T-helper 1 cell treated with Interleukin-12 subunit alpha and Interleukin-12 subunit beta and Interleukin-4 antibody, amounts not matched to agents 30 μg/mL and 1 μg/mL, for 36 hours (primary cell): ENCODE data around the gene CBX2.
"Not testable (repeated sequence)": the region's sequence is repeated elsewhere in the genome, so short reads cannot be mapped to it uniquely, and the experiment has no call there.

Experiments used
- H3K27ac Mint-ChIP-seq: one replicate; pipeline ENCODE4 v1.8.0; 2021; ENCODE audit warnings: mild to moderate bottlenecking, mixed read lengths
- H3K27me3 Mint-ChIP-seq: one replicate; pipeline ENCODE4 v1.8.0; 2021; ENCODE audit warnings: low read depth, mixed read lengths
- H3K36me3 Mint-ChIP-seq: one replicate; pipeline ENCODE4 v1.8.0; 2021; ENCODE audit warnings: low read depth, mixed read lengths
- H3K4me1 Mint-ChIP-seq: one replicate; pipeline ENCODE4 v1.8.0; 2021; ENCODE audit warnings: low read depth, mixed read lengths
- H3K4me3 Mint-ChIP-seq: one replicate; pipeline ENCODE4 v1.8.0; 2021; ENCODE audit warnings: mild to moderate bottlenecking, moderate library complexity, mixed read lengths
- H3K9me3 Mint-ChIP-seq: one replicate; pipeline ENCODE4 v1.8.0; 2021; ENCODE audit warnings: mixed read lengths

The CBX2 gene

DNA sequence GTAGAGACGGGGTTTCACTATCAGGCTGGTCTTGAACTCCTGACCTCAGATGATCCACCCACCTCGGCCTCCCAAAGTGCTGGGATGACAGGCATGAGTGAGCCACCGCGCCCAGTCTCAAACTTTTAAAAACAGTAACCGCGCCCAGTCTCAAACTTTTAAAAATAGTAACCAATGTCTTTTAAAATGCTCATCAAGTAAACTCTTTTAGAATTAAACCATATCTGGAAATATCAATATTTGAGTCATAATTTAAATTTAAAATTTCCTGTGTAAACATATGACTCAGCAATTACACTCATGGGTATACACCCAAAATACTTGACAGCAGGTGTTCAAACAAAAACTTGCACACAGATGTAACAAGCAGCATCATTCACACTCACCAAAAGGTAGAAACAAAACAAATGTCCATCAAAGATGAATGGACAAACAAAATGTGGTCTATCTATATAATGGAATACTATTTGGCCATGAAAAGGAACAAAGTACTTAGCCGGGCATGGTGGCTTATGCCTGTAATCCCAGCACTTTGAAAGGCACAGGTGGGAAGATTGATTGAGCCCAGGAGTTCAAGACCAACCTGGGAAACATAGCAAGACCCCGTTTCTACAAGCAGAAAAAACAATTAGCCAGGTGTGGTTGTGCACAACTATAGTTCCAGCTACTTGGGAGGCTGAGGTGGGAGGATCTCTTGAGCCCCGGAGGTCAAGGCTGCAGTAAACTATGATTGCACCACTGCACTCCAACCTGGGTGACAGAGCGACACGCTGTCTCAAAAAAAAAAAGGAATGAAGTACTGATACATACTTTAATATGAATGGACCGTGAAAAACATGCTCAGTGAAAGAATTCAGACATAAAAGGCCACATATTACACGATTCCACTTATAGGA, 27.1 kb upstream of the CBX2 start:
- Mint-ChIP-seq H3K9me3 (no peaks in the 10 kb centered on the region), H3K36me3 (no peaks in the 10 kb centered on the region), H3K4me1 (peaks cover 6% of the 10 kb centered on the region), H3K27ac (no peak overlapping the region), H3K4me3 (no peak overlapping the region), H3K27me3 (peaks cover 50% of the 10 kb centered on the region)

DNA sequence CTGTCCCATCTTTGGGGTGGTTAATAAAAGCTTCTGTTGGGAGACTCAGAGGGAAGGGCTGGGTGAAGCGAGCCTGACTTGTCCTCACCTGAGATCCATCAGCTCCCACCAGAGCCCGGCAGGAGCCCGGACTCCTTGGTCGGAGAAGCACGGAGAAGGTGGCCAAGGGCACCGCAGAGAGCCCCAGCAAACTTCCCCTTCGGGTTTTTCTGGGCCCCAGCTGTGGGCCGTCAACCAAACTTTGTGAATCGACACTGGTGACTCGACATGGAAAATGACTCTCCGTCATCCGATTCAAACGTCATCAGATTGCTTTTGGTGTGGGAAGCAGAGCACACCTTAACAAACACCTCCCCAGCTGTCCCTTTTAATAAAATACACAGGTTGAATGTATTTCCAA, 25.8 kb upstream of the CBX2 start:
- Mint-ChIP-seq H3K36me3 (no peaks in the 10 kb centered on the region), H3K4me3 (no peak overlapping the region), H3K4me1 (peaks cover 3% of the 10 kb centered on the region), H3K27ac (no peak overlapping the region), H3K9me3 (no peaks in the 10 kb centered on the region), H3K27me3 (peaks cover 40% of the 10 kb centered on the region)

DNA sequence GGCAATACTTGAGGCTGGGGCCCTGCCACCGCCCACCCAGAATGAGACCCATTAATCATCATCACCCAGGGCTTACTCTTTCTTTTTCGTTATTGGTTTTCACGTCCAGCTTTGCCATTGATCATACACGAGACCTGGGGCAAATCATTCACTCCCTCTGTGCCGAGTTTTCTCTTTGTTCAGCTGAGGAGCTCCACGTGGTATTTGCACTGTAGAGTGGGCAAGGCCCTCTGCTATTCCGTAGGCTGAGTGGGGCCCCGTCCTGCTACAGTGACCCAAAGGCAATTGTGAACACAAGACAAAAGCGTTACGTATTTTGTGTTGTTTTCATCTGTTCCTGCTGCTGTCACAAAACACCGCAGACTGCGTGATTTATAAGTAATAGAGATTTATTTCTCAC, 23.6 kb upstream of the CBX2 start:
- no peaks in the 10 kb centered on the region for H3K36me3 Mint-ChIP-seq
- H3K27ac Mint-ChIP-seq = no peak overlapping the region

DNA sequence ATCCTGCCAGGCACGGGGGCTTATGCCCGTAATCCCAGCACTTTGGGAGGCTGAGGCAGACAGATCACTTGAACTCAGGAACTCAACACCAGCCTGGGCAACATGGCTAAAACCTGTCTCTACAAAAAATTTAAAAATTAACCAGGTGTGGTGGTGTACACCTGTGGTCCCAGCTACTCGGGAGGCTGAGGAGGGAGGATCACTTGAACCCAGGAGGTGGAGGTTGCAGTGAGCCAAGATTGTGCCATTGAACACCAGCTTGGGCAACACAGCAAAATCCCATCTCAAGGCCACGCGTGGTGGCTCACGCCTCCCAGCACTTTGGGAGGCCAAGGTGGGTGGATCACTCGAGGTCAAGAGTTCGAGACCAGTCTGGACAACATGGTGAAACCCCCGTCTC, 23.0 kb upstream of the CBX2 start:
- not testable (repeated sequence) for H3K4me3 Mint-ChIP-seq, H3K4me1 Mint-ChIP-seq, H3K36me3 Mint-ChIP-seq, H3K27ac Mint-ChIP-seq, H3K9me3 Mint-ChIP-seq
- H3K27me3 Mint-ChIP-seq = peaks cover 31% of the 10 kb centered on the region

More for the DNA sequence above, 23.6 kb upstream of the CBX2 start:
- Mint-ChIP-seq H3K9me3 (no peaks in the 10 kb centered on the region), H3K4me3 (no peak overlapping the region), H3K4me1 (no peaks in the 10 kb centered on the region), H3K27me3 (peaks cover 37% of the 10 kb centered on the region)

DNA sequence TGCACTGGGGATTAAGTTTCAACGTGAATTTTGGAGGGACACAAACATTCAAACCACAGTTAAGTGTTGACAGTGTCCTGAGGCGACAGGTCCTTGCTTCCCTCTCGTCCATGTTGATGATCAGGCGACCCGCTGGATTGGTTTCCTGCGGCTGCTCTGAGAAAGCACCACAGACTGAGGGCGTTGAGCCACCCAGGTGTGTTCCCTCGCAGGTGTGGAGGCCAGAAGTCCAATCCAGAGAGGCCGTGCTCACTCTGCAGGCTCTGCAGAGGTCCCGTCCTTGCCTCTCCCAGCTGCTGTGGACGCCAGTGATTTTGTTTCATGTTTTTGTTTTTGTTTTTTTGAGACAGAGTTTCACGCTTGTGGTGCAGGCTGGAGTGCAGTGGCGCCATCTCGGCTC, 22.4 kb upstream of the CBX2 start:
- Mint-ChIP-seq H3K9me3 (no peaks in the 10 kb centered on the region), H3K4me3 (no peak overlapping the region), H3K36me3 (no peaks in the 10 kb centered on the region), H3K27me3 (peaks cover 28% of the 10 kb centered on the region), H3K4me1 (no peaks in the 10 kb centered on the region), H3K27ac (no peak overlapping the region)

DNA sequence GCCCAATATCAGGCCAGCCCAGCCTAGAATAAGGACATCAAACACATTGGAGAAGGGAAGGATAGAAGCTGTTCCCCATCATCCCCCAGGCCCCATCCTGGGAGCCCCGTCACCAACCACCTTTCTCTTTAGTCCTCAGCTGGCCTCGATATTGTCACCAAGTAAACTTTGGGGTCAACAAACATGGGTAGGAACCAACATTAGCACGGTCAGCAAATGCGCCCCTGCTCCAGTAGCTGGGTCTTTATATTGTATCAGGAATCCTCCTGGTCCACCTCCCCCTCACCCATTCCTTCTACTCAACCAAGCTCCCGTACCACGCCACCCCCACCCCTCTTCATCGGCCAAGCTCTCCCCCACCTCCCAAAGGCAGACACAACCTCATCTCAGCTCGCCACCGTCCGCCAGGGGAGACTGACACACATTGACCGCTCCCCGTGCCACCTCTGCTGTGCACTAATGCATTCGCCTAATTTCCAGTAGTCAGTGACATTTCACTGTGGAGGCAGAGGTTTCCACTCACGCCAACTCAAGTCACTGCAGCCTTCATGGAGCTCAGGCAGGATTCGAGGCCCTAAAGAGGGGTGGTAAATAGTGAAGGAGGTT, 20.7 kb upstream of the CBX2 start:
- Mint-ChIP-seq H3K27me3 (peaks cover 14% of the 10 kb centered on the region), H3K36me3 (no peaks in the 10 kb centered on the region), H3K9me3 (no peaks in the 10 kb centered on the region), H3K27ac (no peak overlapping the region), H3K4me1 (no peaks in the 10 kb centered on the region), H3K4me3 (no peak overlapping the region)

DNA sequence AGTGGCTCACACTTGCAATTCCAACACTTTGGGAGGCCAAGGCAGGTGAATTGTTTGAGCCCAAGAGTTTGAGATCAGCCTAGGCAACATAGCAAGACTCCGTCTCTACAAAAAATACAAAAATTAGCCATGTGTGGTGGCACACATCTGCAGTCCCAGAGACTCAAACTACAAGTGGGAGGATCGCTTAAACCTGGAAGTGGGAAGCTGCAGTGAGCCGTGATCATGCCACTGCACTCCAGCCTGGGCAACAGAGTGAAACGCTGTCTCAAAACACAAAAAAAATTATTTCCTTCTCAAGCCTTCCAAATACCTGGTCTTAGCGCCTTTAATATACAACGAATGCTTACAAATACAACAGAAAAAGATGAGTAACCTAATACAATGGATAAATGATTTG, 19.7 kb upstream of the CBX2 start:
- Mint-ChIP-seq H3K27ac (no peak overlapping the region), H3K4me3 (no peak overlapping the region), H3K27me3 (peaks cover 14% of the 10 kb centered on the region), H3K4me1 (no peaks in the 10 kb centered on the region), H3K9me3 (no peaks in the 10 kb centered on the region), H3K36me3 (no peaks in the 10 kb centered on the region)

DNA sequence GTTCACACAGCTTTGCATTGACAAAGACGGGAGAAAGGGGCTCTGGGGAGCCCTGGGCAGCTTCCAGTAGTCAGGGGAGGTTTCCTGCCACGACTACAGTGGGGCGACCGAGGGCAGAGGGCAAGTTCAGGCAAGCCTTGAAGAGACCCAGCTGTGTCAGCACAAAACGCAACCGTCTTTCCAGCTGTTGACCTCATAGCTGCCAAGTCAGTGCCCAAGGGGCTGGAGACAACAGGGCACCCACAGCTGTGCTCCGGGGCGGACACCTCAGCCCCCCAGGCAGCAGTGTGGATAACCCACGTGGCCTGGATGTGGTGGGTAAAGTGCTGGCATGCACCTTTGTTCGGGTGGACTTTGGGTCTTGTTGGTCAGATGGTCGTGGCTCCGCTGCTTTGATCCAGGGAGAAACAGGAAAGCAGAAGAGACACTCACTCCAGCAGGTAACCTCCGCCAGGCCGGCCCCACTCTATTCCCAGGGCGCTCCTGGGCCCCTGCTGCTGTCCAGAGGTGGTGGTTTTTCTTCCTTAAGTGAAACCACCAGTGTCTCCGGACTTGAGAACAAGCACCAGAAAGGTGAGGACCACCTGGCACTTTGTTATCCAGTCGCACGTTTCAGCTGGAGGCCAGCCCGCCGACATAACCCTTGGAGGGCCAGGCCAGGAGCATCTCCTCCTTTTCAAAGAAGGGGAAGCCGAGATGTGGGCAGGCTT, 17.6 kb upstream of the CBX2 start:
- no peaks in the 10 kb centered on the region for H3K9me3 Mint-ChIP-seq
- H3K36me3 Mint-ChIP-seq = no peaks in the 10 kb centered on the region
- no peak overlapping the region for H3K27ac Mint-ChIP-seq
- H3K4me3 Mint-ChIP-seq = no peak overlapping the region
- no peaks in the 10 kb centered on the region for H3K4me1 Mint-ChIP-seq
- peaks cover 14% of the 10 kb centered on the region for H3K27me3 Mint-ChIP-seq

DNA sequence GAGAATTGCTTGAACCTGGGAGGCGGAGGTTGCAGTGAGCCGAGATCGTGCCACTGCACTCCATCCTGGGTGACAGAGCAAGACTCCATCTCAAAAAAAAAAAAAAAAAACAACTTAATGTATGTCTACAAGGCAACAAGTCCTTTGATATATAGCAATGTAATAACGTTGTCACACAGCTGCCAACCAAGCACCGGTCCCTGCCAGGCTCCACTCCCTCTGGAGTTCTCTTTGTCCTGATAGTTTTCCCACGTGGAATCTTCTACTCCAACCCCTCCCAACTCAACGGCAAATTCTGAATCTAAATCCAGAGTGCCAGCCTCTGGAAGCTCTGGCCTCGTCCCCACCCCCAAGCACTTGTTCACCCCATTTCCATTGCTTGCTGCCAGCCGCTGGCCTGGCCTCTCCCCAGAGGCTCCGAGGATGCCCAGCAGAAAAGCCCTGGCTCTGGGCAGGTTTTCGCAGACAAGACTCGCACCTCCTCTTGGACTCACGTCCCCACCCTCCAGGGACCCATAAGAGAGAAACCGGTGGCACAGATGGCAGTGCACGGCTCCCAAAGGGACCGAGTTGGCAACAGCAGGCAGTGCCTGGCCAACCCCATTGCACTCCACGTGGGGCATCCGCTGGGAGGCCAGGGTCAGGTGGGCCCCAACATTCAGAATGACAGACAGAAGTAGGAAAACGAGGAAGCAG, 15.9 kb upstream of the CBX2 start:
- Mint-ChIP-seq H3K27me3 (peaks cover 14% of the 10 kb centered on the region), H3K9me3 (no peaks in the 10 kb centered on the region), H3K36me3 (no peaks in the 10 kb centered on the region), H3K4me3 (no peak overlapping the region), H3K27ac (no peak overlapping the region), H3K4me1 (no peaks in the 10 kb centered on the region)

DNA sequence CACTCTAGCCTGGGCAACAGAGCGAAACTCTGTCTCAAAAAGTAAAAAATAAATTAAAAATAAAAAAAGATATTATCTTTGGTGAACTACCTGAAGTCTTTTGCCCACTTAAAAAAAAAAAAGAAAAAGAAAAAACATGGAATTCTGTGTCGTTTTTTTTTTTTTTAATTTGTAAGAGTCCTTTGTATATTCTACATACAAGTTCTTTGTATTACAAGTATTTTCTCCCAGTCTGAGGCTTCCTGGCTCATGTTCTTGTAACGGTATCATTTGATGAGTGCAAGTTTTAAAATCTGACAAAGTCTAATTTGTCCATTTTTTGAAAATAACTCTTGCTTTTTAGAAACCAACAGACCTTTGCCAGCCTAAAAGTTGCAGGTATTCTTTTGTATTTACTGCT, 12.2 kb upstream of the CBX2 start:
- Mint-ChIP-seq H3K27ac (no peak overlapping the region), H3K36me3 (no peaks in the 10 kb centered on the region), H3K27me3 (no peaks in the 10 kb centered on the region), H3K4me1 (no peaks in the 10 kb centered on the region), H3K9me3 (no peaks in the 10 kb centered on the region), H3K4me3 (no peak overlapping the region)

DNA sequence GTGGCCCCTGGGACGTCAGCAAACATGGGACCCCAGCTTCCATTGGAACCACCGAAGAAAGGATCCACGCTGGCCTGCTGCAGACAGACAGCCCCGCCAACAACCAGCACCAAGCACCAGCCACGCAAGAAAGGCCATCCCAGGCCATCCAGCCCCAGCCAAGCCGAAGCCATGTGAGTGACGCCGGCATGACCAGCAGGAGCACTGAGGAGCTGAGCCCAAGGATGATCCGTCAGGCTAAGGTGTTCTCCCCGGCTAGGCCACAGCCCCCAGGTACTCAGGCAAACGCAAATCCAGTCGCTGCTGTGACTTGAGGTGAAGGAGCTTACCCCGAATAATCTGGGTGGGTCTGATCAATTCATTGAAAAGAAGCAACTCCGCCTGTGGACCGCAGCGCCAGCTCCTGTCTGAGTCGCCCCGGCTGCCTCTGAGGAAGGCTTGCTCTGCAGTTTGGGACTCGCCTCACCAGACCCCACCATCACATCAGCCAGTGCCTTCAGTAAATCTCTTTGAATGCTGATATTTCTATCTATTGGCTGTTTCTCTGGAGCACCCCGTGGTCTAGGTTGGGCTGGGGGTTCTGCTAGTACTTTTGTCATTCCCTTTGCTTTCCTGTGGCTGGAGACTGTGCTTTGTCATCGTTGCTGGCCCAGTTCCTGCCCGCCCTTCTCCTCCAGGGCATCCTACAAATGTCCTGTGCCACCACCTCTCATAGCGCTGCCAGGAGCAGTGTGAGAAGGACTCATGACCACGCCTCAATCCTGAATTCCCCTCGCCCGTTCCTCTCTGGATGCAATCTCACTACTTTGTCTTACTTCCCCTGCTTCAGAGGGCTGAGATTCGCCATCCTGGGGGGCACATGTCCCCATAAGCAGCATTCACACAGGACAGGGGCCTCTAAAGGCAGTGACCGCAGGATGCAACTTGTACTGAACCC, 8.1 kb upstream of the CBX2 start:
- Mint-ChIP-seq H3K9me3 (no peaks in the 10 kb centered on the region), H3K27me3 (peaks cover 18% of the 10 kb centered on the region), H3K36me3 (no peaks in the 10 kb centered on the region), H3K4me3 (no peak overlapping the region), H3K4me1 (no peaks in the 10 kb centered on the region), H3K27ac (no peak overlapping the region)

DNA sequence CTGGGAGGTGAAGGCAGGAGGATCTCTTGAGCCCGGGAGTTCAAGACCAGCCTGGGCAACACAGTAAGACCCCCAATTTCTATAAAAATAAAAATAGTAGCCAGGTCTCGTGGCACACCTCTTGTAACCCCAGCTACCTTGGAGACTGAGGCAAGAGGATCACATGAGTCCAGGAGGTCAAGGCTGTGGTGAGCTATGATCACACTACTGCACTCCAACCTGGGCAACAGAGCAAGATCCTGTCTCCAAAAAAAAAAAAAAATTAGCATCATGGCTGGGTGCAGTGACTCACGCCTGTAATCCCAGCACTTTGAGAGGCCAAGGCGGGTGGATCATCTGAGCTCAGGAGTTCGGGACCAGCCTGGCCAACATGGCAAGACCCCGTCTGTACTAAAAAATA, 6.7 kb upstream of the CBX2 start:
- peaks cover 32% of the 10 kb centered on the region for H3K27me3 Mint-ChIP-seq
- H3K27ac Mint-ChIP-seq = no peak overlapping the region
- no peaks in the 10 kb centered on the region for H3K36me3 Mint-ChIP-seq
- no peak overlapping the region for H3K4me3 Mint-ChIP-seq
- H3K4me1 Mint-ChIP-seq = no peaks in the 10 kb centered on the region
- H3K9me3 Mint-ChIP-seq = no peaks in the 10 kb centered on the region

DNA sequence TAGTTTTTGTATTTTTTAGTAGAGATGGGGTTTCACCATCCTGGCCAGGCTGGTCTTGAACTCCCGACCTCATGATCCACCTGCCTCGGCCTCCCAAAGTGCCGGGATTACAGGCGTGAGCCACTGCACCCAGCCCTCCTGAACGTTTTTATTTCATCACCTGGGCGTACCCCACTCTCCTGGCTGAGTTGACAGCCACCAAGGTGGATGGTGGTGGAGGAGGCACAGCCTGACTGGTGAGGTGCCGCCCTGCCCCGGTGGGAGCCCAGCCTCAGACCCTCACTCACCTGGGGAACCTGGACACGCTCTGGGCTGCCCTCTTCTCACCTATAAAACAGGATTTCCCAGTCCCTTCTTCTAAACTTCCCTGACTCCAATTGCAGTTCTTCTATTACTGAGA, 5.2 kb upstream of the CBX2 start:
- H3K27ac Mint-ChIP-seq, H3K9me3 Mint-ChIP-seq, H3K4me3 Mint-ChIP-seq, H3K36me3 Mint-ChIP-seq, H3K4me1 Mint-ChIP-seq: not testable (repeated sequence)
- peaks cover 45% of the 10 kb centered on the region for H3K27me3 Mint-ChIP-seq

DNA sequence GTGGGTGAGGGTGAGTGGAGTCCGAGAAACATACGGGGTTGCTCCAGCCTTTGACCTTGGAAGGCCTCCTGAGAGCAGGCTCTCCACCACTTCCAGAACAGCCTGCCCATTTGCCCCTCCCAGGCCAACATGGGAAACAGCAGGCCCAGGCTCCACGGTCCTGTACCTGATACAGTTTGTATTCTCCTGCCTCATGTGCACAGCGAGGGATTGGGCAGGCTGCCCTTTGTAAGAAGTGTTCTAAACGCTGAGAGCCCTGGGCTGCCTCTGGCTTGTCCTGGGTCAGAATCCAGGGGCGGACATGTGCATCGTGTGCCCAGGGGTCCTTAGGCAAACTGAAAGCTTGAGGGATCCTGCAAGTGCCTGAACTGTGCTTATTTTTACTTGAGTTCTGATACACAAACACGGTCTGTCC, 3.4 kb upstream of the CBX2 start:
- Mint-ChIP-seq H3K27me3 (peaks cover 57% of the 10 kb centered on the region), H3K4me3 (no peak overlapping the region), H3K36me3 (no peaks in the 10 kb centered on the region), H3K27ac (no peak overlapping the region), H3K9me3 (no peaks in the 10 kb centered on the region), H3K4me1 (peaks cover 12% of the 10 kb centered on the region)
